Subcutaneous abdominal adipose tissue (tissue), 5 donors: Measurements from ENCODE around the gene SLC25A33.
A peak's percentile ranks its signal among the peaks of the same experiment; 100 is the strongest.

Experiments
- H3K27ac ChIP-seq: one replicate; pipeline ENCODE4 v1.7.0; 2013; ENCODE audit warnings: low read depth, mild to moderate bottlenecking, inconsistent platforms, low read length, moderate library complexity
- H3K27me3 ChIP-seq, 5 donors: one replicate each; pipeline ENCODE4 v1.7.0; 2013; ENCODE audit warnings: low read length in 5 of 5, inconsistent platforms in 1 of 5; ENCODE audit not compliant: control insufficient read depth in 5 of 5, insufficient read depth in 4 of 5
- H3K36me3 ChIP-seq, 5 donors: one replicate each; pipeline ENCODE4 v1.7.0; 2013; ENCODE audit warnings: low read length in 5 of 5; ENCODE audit not compliant: control insufficient read depth in 5 of 5, insufficient read depth in 5 of 5
- H3K4me1 ChIP-seq, 5 donors: one replicate each; pipeline ENCODE4 v1.7.0; 2013; ENCODE audit warnings: low read length in 5 of 5, mild to moderate bottlenecking in 3 of 5, moderate library complexity in 1 of 5; ENCODE audit not compliant: control insufficient read depth in 5 of 5, insufficient read depth in 5 of 5
- H3K4me3 ChIP-seq, 5 donors: one replicate each; pipeline ENCODE4 v1.7.0; 2013; ENCODE audit warnings: low read length in 5 of 5, low read depth in 1 of 5
- H3K9ac ChIP-seq, 5 donors: one replicate each; pipeline ENCODE4 v1.7.0; 2013; ENCODE audit warnings: low read length in 5 of 5, mild to moderate bottlenecking in 4 of 5, moderate library complexity in 3 of 5
- H3K9me3 ChIP-seq, 5 donors: one replicate each; pipeline ENCODE4 v1.7.0; 2013; ENCODE audit warnings: low read length in 5 of 5; ENCODE audit not compliant: control insufficient read depth in 5 of 5
- donor health status: healthy.
- donor health status: healthy.
- donor health status: healthy.
- donor health status: healthy.
- donor health status: healthy.

Gene SLC25A33

DNA sequence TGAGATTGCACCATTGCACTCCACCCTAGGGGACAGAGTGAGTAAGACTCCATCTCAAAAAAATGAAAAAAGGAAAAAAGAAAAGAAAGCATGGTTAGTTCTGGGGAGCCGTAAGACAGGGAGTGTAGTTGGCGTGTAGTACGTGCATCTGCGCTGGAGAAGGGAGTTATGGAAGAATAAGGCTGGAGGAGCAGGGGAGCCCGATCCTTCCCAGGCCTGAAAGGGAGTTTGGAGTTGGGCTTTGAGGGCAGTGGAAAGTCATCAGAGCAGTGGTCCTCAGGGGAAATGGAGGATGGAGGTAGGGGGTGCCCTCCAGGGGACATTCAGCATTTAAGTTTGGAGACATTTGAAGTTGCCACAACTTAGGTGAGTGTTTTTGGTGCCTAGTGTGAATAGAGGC lies 38.2 kb downstream of the SLC25A33 start:
- no peaks in the 10 kb centered on the region for H3K27me3 ChIP-seq
- peaks cover 16 to 64% (median 32%) of the 10 kb centered on the region in 5 donors for H3K36me3 ChIP-seq
- no peak overlapping the region for H3K4me3 ChIP-seq
- H3K9me3 ChIP-seq = no peaks in the 10 kb centered on the region
- H3K9ac ChIP-seq = no peak overlapping the region
- H3K4me1 ChIP-seq = peaks cover 0 to 9% (median 0%) of the 10 kb centered on the region in 5 donors
- no peak overlapping the region for H3K27ac ChIP-seq

DNA sequence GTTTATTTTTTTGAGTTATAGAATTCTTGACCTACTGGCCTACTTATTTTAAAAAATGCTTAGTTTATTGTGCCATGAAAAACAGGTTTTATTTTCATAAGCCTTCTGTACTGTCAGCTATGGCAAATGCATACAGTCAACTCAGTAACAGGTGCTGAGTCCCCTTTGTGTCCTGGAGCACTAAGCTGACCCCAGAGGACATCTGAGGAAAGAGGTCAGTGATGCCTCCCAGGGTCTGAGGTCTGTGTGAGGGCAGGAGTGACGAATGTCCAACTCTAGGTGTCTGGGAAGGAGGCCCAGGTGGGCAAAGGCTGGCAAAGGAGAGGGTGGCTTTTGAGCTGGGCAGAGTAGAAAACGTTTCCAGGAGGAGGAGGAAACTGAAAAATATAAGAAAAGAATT lies 41.7 kb downstream of the SLC25A33 start:
- no peak overlapping the region for H3K9ac ChIP-seq
- H3K4me1 ChIP-seq = peaks cover 0 to 9% (median 0%) of the 10 kb centered on the region in 5 donors
- H3K36me3 ChIP-seq = peaks cover 14 to 68% (median 34%) of the 10 kb centered on the region in 5 donors
- H3K27ac ChIP-seq = no peak overlapping the region
- H3K4me3 ChIP-seq = no peak overlapping the region
- no peaks in the 10 kb centered on the region for H3K9me3 ChIP-seq
- H3K27me3 ChIP-seq = no peaks in the 10 kb centered on the region

DNA sequence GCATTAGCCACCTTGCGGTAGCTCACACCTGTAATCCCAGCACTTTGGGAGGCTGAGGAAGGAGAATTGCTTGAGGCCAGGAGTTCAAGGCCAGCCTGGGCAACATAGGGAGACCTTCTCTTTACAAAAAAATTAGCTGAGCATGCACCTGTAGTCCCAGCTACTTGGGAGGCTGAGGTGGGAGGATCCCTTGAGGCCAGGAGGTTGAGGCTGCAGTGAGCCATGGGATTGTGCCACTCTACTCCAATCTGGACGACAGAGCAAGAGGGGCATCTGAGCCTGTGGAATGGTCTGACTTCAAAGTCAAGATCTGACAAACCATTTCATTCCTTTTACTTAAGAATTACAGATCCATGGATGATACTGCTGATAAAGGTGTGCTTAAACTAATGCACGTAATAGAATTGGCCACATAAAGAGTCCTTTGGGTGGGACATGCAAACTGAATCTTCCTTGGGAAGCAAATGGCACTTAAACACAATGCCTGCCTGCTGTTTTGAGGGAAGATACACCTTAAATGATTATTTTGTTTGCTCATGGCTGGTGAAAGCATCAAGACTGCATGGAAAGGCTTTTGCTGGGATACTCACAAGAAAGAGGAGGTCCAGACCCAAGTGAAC lies 47.0 kb downstream of the SLC25A33 start:
- Histone ChIP-seq H3K9ac (no peak overlapping the region), H3K36me3 (peaks cover 0 to 21% (median 9%) of the 10 kb centered on the region in 5 donors), H3K4me3 (no peak overlapping the region), H3K27ac (no peak overlapping the region), H3K27me3 (no peaks in the 10 kb centered on the region), H3K9me3 (no peaks in the 10 kb centered on the region), H3K4me1 (peaks cover 4 to 27% (median 22%) of the 10 kb centered on the region in 5 donors)

DNA sequence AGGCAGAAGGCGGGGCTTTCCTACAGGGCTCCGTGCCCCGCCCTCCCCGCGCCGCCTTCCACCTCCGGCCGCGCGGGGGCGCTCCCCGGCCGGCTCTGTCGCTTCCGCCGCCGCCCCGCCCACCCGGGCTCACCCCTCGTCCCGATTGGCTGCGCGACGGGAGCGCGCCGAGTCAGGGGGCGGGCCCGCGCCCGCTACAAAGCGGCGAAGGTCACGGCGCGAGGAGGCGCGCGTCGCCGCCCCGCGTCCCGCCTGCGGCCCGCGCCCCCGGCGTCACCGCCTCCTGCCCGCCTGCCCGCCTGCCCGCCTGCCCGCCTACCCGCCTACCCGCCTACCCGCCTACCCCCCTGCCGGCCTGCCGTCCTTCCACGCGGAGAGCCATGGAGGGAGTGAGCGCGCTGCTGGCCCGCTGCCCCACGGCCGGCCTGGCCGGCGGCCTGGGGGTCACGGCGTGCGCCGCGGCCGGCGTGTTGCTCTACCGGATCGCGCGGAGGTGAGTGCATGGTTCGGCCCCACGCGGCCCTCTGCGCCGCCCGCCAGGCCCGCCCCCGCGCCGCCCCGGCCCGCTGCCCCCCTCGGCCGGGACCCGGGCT lies 49.4 kb downstream of the SLC25A33 start, which contains the start of gene TMEM201:
Gene TMEM201 (plus strand): TSS at position 361 of the 593 bp plus-strand sequence. CDS start 20 bp downstream, at position 381.
- Histone ChIP-seq H3K27ac (peak within 1 kb of the TSS; percentile 23), H3K9ac (peak within 1 kb of the TSS; percentile 0 to 85 (median 60)), H3K27me3 (no peaks in the 10 kb centered on the region), H3K36me3 (peaks cover 0 to 6% (median 0%) of the 10 kb centered on the region in 5 donors), H3K4me3 (peak within 1 kb of the TSS; percentile 66 to 78 (median 71)), H3K9me3 (no peaks in the 10 kb centered on the region), H3K4me1 (peaks cover 4 to 51% (median 42%) of the 10 kb centered on the region in 5 donors)

DNA sequence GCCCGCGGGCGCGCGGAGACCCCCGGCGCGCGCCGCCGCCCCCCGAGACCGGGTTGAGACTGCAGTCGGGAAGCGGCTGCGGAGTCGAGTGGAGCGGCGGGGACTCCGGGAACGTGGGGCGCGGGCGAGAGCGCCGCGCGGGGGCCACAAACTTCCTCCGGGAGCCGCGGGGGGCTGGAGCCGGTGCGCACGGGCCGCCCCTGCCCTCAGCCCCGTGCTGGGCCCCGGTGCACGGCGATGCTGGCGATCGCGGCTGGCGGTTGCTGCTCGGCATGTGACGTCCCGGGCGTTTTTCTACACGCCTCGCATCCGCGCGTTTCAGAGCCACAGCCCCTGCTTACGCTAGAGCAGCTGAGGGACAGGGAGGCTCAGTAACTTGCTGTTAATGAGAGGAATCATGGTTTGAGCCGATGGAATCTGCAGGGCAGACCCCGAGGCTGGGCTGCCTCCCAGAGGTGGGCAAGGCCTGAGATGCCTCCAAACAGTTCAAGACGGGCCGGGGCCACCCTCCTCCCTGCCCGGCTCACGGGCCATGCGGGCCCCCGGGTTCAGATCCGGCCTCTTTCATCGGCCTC lies 50.0 kb downstream of the SLC25A33 start:
- H3K36me3 ChIP-seq = peaks cover 0 to 6% (median 0%) of the 10 kb centered on the region in 5 donors
- peak overlapping the region; percentile 23 for H3K27ac ChIP-seq
- H3K9ac ChIP-seq = peak overlapping the region; percentile 0 to 85 (median 60)
- H3K4me1 ChIP-seq = peaks cover 4 to 57% (median 46%) of the 10 kb centered on the region in 5 donors
- no peaks in the 10 kb centered on the region for H3K27me3 ChIP-seq
- H3K4me3 ChIP-seq = peak overlapping the region; percentile 63 to 78 (median 69)
- H3K9me3 ChIP-seq = no peaks in the 10 kb centered on the region

DNA sequence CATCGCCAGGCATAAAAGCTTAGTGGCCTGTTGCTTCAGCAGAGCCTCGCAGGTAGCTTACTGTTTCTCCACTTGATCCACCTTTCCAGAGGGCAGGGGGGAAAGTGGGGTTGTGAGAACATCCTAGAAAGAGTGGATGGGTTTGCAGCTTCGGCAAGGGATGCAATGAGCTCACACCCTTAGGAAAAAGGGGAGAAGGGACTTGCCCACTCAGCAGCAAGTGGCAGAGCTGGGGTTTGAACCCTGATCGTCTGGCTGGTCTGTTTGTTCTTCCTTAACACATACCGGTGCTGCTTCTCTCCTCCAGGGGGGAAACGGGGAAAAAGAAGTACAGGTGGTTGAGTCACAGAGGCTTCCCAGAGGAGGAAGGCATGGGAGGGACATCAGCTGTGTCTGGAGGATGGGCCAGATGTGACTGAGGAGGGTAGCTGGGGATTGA lies 50.5 kb downstream of the SLC25A33 start:
- H3K4me3 ChIP-seq = peak overlapping the region; percentile 63 to 78 (median 69)
- peaks cover 0 to 3% (median 0%) of the 10 kb centered on the region in 5 donors for H3K36me3 ChIP-seq
- peak overlapping the region; percentile 0 to 85 (median 60) for H3K9ac ChIP-seq
- H3K9me3 ChIP-seq = no peaks in the 10 kb centered on the region
- peaks cover 4 to 58% (median 46%) of the 10 kb centered on the region in 5 donors for H3K4me1 ChIP-seq
- peak overlapping the region; percentile 23 for H3K27ac ChIP-seq
- no peaks in the 10 kb centered on the region for H3K27me3 ChIP-seq

DNA sequence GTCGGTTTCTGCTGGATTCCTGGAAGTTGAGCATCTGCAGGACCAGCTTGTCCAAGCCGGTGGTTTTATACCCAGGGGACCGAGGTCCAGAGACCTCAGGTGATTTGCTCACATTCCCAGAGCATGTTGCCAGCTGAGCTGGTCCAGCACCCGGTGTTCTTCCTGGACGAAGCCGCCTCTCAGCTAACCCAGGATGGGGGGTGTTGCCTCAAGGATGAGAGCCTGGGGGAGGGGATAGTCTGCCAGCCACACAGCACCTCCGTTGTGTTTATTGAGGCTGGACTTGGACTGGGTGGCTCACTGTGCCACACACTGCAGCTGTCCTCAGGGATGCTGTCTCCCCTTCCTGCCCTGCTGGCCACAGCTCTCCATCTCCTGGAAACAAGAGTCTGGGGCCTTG lies 50.9 kb downstream of the SLC25A33 start:
- no peaks in the 10 kb centered on the region for H3K27me3 ChIP-seq
- no peak overlapping the region for H3K27ac ChIP-seq
- no peaks in the 10 kb centered on the region for H3K36me3 ChIP-seq
- H3K4me1 ChIP-seq = peaks cover 4 to 58% (median 46%) of the 10 kb centered on the region in 5 donors
- peak overlapping the region in 1 of 5 donors; percentile 60 for H3K9ac ChIP-seq
- no peaks in the 10 kb centered on the region for H3K9me3 ChIP-seq
- H3K4me3 ChIP-seq = peak overlapping the region in 4 of 5 donors; percentile 63 to 78 (median 70)

DNA sequence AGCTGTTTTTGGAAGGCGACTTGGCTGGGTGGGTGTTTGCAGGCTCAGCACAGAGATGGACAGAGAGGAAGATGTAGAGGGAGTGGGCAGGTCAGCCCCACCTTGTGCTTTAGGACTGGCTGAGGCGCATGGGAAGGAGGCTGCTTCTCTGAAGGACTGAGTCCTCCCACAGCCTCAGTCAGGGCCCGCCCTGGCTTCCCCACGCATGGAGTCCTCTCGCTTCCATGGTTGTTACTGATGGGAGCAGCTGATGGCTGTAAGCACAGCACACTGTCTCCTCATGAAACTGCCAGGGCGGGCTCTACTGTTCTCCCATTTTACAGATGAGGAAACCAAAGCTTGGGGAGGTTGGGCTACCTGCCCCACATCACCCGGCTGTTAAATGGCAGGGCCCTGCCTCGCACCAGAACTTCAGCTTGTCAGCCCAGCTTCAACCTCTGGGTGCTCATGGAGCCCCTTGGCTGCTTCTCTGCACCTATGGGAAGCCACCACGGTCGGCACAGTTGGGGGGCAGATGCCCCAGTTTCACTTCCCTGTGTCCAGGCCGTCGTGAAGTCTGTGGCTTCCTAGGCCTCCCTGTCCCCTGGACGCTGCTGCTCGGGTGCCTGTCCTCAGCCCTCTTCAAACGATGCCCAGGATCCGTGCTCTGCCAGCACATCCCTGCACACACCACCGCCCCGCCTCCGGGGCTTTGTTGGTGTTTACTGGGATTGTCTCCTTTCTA lies 51.8 kb downstream of the SLC25A33 start:
- Histone ChIP-seq H3K4me1 (peaks cover 4 to 60% (median 46%) of the 10 kb centered on the region in 5 donors), H3K4me3 (peak overlapping the region in 1 of 5 donors; percentile 5), H3K9ac (no peak overlapping the region), H3K27me3 (no peaks in the 10 kb centered on the region), H3K27ac (no peak overlapping the region), H3K36me3 (no peaks in the 10 kb centered on the region), H3K9me3 (no peaks in the 10 kb centered on the region)

DNA sequence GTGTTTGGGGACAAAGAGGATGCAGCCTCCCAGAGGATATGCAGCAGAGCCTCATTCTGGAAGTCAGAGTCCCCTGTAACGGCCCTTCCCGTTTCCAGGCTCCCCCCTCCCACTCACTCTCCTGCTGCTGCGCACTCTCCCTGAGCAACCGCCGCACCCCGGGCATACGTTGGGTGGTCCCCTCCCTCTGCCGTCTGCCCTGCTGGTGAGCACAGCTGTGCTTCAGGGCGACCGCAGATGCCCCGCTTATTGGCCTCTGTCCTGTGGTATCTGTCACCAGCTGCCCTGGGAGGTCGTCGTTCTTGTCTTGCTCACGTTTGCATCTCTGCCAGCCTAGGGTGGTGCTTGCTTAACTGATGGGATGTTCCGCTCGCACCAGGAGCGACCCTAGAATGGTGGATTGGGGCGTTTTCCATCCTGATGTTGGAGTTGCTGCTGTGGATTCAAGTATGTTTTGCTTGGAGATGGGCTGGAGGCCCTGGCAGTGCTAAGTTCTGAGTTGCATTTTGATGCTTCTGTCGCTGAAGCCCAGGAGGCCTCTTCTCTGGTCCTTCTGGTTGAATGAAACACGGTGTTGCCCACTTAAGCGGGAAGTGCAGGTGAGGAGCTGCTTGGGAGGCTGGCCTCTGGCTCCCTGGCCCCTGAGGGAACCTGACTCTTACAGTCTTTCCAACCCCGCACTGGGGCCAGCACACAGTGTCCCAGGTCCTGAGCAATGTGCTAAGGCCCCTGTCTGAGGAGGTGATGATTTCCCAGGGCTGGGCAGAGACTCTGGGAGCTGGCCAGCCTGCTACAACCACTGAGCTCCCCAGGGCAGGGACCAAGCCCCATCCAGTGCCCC lies 52.6 kb downstream of the SLC25A33 start:
- peaks cover 4 to 65% (median 52%) of the 10 kb centered on the region in 5 donors for H3K4me1 ChIP-seq
- no peaks in the 10 kb centered on the region for H3K9me3 ChIP-seq
- H3K27ac ChIP-seq = no peak overlapping the region
- H3K4me3 ChIP-seq = peak overlapping the region in 1 of 5 donors; percentile 5
- H3K9ac ChIP-seq = no peak overlapping the region
- H3K36me3 ChIP-seq = peaks cover 0 to 3% (median under 1%) of the 10 kb centered on the region in 5 donors
- no peaks in the 10 kb centered on the region for H3K27me3 ChIP-seq
